SJCRH30 (cell line): ENCODE measurements around the gene HIPK4. TPM values are rescaled to one million over a fixed set of nuclear protein-coding genes. Genes with fewer than 3 reads are reported as not detected.
A peak's percentile ranks its signal among the peaks of the same experiment; 100 is the strongest.

Experiments used
- DNase-seq, 2 experiments: peaks; one replicate each; pipeline ENCODE4 v3.0.0-alpha.2; 2015 to 2020
- H3K27ac ChIP-seq: fragments of 250-450 bp; sonication (Bioruptor Pico); 2 replicates; pipeline ENCODE4 v1.5.1; 2020; ENCODE audit warnings: mild to moderate bottlenecking, moderate library complexity
- H3K27me3 ChIP-seq: fragments of 250-450 bp; sonication (Bioruptor Pico); 2 replicates; pipeline ENCODE4 v1.5.1; 2020; ENCODE audit warnings: mild to moderate bottlenecking, moderate library complexity
- H3K36me3 ChIP-seq: fragments of 250-450 bp; sonication (Bioruptor Pico); 2 replicates; pipeline ENCODE4 v1.5.1; 2020; ENCODE audit warnings: mild to moderate bottlenecking, moderate library complexity
- H3K4me1 ChIP-seq: fragments of 250-450 bp; sonication (Bioruptor Pico); 2 replicates; pipeline ENCODE4 v1.5.1; 2020; ENCODE audit warnings: mild to moderate bottlenecking, moderate library complexity
- H3K4me3 ChIP-seq: fragments of 250-450 bp; sonication (Bioruptor Pico); 2 replicates; pipeline ENCODE4 v1.5.1; 2020; ENCODE audit warnings: mild to moderate bottlenecking, moderate library complexity
- H3K9me3 ChIP-seq: fragments of 250-450 bp; sonication (Bioruptor Pico); replicated peaks from 2 replicates; pipeline ENCODE4 v1.5.1; 2020; ENCODE audit warnings: mild to moderate bottlenecking, moderate library complexity
- total RNA-seq: library from RNA; depleted of rRNA; stranded (reverse); fragments of >200 nt; shearing (Covaris generic); gene quantifications from 2 replicates; pipeline ENCODE4 v1.2.3, GENCODE V29; 2014

The HIPK4 gene
- total RNA-seq, 1 experiment from 2014 or later: 0.10 TPM

GRCh38 chr19:40420766-40421765 lies 31.1 kb upstream of the HIPK4 start:
- Histone ChIP-seq H3K4me1 (peaks cover 14% of the 10 kb centered on the region; the same call in 1 of the 2 replicates), H3K36me3 (no peaks in the 10 kb centered on the region), H3K27me3 (no peaks in the 10 kb centered on the region), H3K9me3 (no peaks in the 10 kb centered on the region), H3K27ac (peak overlapping the region; percentile 83), H3K4me3 (peak overlapping the region; percentile 60)
- DNase-seq: peak; percentile 96

GRCh38 chr19:40420451-40420765 lies 30.4 kb upstream of the HIPK4 start:
- no peak for DNase-seq
- H3K27me3 ChIP-seq: no peaks in the 10 kb centered on the region
- H3K27ac ChIP-seq: peak overlapping the region; percentile 83; the same call in 1 of the 2 replicates
- no peaks in the 10 kb centered on the region for H3K36me3 ChIP-seq
- H3K4me3 ChIP-seq: peak overlapping the region; percentile 60
- peaks cover 14% of the 10 kb centered on the region; the same call in 1 of the 2 replicates for H3K4me1 ChIP-seq
- H3K9me3 ChIP-seq: no peaks in the 10 kb centered on the region

GRCh38 chr19:40419780-40420179 lies 29.8 kb upstream of the HIPK4 start:
- Histone ChIP-seq H3K27ac (no peak overlapping the region), H3K27me3 (no peaks in the 10 kb centered on the region), H3K9me3 (no peaks in the 10 kb centered on the region), H3K4me1 (peaks cover 14% of the 10 kb centered on the region; the same call in 1 of the 2 replicates), H3K4me3 (no peak overlapping the region), H3K36me3 (no peaks in the 10 kb centered on the region)
- no peak for DNase-seq

GRCh38 chr19:40419066-40419612 lies 29.2 kb upstream of the HIPK4 start:
- H3K4me1 ChIP-seq: peaks cover 14% of the 10 kb centered on the region; the same call in 1 of the 2 replicates
- no peak overlapping the region for H3K27ac ChIP-seq
- no peak for DNase-seq
- H3K27me3 ChIP-seq: no peaks in the 10 kb centered on the region
- H3K36me3 ChIP-seq: no peaks in the 10 kb centered on the region
- H3K4me3 ChIP-seq: no peak overlapping the region
- no peaks in the 10 kb centered on the region for H3K9me3 ChIP-seq

GRCh38 chr19:40418040-40418439 lies 28.1 kb upstream of the HIPK4 start:
- H3K27me3 ChIP-seq: no peaks in the 10 kb centered on the region
- no peak overlapping the region for H3K27ac ChIP-seq
- no peak for DNase-seq
- no peak overlapping the region for H3K4me3 ChIP-seq
- H3K9me3 ChIP-seq: no peaks in the 10 kb centered on the region
- no peaks in the 10 kb centered on the region for H3K36me3 ChIP-seq
- H3K4me1 ChIP-seq: peaks cover 18% of the 10 kb centered on the region; the same call in 1 of the 2 replicates

GRCh38 chr19:40417643-40417981 lies 27.6 kb upstream of the HIPK4 start:
- Histone ChIP-seq H3K9me3 (no peaks in the 10 kb centered on the region), H3K4me3 (peak overlapping the region; percentile 35), H3K27ac (peak overlapping the region; percentile 72), H3K27me3 (no peaks in the 10 kb centered on the region), H3K4me1 (peaks cover 18% of the 10 kb centered on the region; the same call in 1 of the 2 replicates), H3K36me3 (no peaks in the 10 kb centered on the region)
- DNase-seq: peak; percentile 73 to 84

GRCh38 chr19:40416918-40417642 lies 27.1 kb upstream of the HIPK4 start:
- Histone ChIP-seq H3K27ac (peak overlapping the region; percentile 72), H3K36me3 (no peaks in the 10 kb centered on the region), H3K27me3 (no peaks in the 10 kb centered on the region), H3K4me1 (peaks cover 18% of the 10 kb centered on the region; the same call in 1 of the 2 replicates), H3K9me3 (no peaks in the 10 kb centered on the region), H3K4me3 (peak overlapping the region; percentile 35)
- DNase-seq: peak; percentile 85 to 88

- Histone ChIP-seq H3K9me3 (no peaks in the 10 kb centered on the region), H3K4me3 (no peak overlapping the region), H3K27ac (no peak overlapping the region), H3K36me3 (no peaks in the 10 kb centered on the region), H3K27me3 (peaks cover 6% of the 10 kb centered on the region), H3K4me1 (peaks cover 18% of the 10 kb centered on the region; the same call in 1 of the 2 replicates)
- no peak for DNase-seq
Observed at GRCh38 chr19:40415768-40416167, 25.8 kb upstream of the HIPK4 start.

- no peak for DNase-seq
- no peak overlapping the region for H3K27ac ChIP-seq
Observed at GRCh38 chr19:40414542-40415535, 24.9 kb upstream of the HIPK4 start.

GRCh38 chr19:40413291-40413845 lies 23.4 kb upstream of the HIPK4 start, which contains the start of gene PRX:
Gene PRX (minus strand): TSS chr19:40413378. CDS start chr19:40407932, 5,446 bp downstream.
- no peak within 1 kb of the TSS; the same call in 1 of the 2 replicates for H3K4me3 ChIP-seq
- H3K4me1 ChIP-seq: peaks cover 18% of the 10 kb centered on the region; the same call in 1 of the 2 replicates

More at GRCh38 chr19:40414542-40415535, 24.9 kb upstream of the HIPK4 start:
- Histone ChIP-seq H3K27me3 (peaks cover 10% of the 10 kb centered on the region), H3K36me3 (no peaks in the 10 kb centered on the region), H3K4me1 (peaks cover 18% of the 10 kb centered on the region; the same call in 1 of the 2 replicates), H3K9me3 (no peaks in the 10 kb centered on the region), H3K4me3 (no peak overlapping the region)

GRCh38 chr19:40412866-40413265 lies 22.9 kb upstream of the HIPK4 start:
- no peaks in the 10 kb centered on the region for H3K9me3 ChIP-seq
- no peaks in the 10 kb centered on the region for H3K36me3 ChIP-seq
- no peak overlapping the region for H3K4me3 ChIP-seq
- DNase-seq: no peak
- H3K4me1 ChIP-seq: peaks cover 21% of the 10 kb centered on the region; the same call in 1 of the 2 replicates
- H3K27me3 ChIP-seq: peaks cover 10% of the 10 kb centered on the region
- no peak overlapping the region for H3K27ac ChIP-seq

More at GRCh38 chr19:40413291-40413845, 23.4 kb upstream of the HIPK4 start, which contains the start of gene PRX:
- H3K27ac ChIP-seq: no peak within 1 kb of the TSS
- no peaks in the 10 kb centered on the region for H3K36me3 ChIP-seq
- H3K9me3 ChIP-seq: no peaks in the 10 kb centered on the region
- DNase-seq: peak; percentile 79 to 84
- H3K27me3 ChIP-seq: peaks cover 10% of the 10 kb centered on the region

GRCh38 chr19:40411958-40412499 lies 22.0 kb upstream of the HIPK4 start:
- Histone ChIP-seq H3K4me1 (peaks cover 15% of the 10 kb centered on the region; the same call in 1 of the 2 replicates), H3K36me3 (no peaks in the 10 kb centered on the region), H3K27ac (no peak overlapping the region), H3K4me3 (no peak overlapping the region), H3K9me3 (no peaks in the 10 kb centered on the region), H3K27me3 (peaks cover 10% of the 10 kb centered on the region)
- DNase-seq: no peak
